Measurements from ENCODE around the gene RECQL5.

RECQL5 gene

DNA sequence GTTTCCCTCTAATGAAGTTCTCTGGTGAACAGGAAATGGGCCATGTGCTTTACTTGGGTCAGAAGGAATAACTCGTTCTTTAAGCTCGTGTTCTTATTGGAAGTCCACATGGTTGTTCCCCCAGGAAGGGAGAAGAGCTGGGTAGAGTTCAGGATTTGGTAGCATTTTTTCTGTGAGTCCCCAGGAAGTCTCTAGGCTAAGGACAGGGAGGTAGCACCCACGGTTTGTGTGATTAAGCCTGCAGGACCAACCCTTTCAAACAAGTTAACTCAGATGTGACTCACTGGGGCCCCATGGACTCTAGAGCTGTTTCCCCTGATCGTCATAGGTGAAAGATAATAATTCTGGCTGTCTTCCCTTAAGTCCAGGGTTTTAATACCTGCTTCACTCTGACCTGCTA is 16.6 kb upstream of the RECQL5 start:
- Histone ChIP-seq H3K4me3 (ENCODE audit: low read length) (no peak overlapping the region), H3K4me1 (ENCODE audit: control insufficient read depth, insufficient read depth, low read length) (no peaks in the 10 kb centered on the region), H3K9ac (ENCODE audit: low read length) (no peak overlapping the region), H3K36me3 (ENCODE audit: control insufficient read depth, insufficient read depth, low read length) (peaks cover 4% of the 10 kb centered on the region), H3K27ac (ENCODE audit: low read depth, low read length) (no peak overlapping the region), H3K27me3 (ENCODE audit: control insufficient read depth, insufficient read depth, low read length) (no peaks in the 10 kb centered on the region)

DNA sequence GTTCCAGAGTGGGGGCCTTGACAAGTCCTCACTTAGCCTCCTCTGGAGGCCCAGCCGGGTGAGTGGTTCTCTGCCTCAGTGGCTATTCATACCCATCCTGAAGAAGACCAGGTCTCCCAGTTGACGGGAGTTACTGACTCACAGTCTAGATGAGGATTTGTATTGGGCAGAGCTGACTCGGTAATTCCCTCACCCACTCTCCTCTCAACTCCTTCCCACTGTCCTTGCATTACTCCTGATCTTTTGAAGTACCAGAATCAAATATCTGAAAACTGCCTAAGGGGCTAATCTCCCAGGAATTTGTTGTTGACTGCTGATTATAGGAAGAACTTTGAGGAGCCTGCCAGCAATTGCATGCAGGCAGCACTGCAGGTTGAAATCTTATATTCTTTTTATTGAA is 14.3 kb upstream of the RECQL5 start:
- Histone ChIP-seq H3K4me3 (ENCODE audit: low read length) (no peak overlapping the region), H3K27me3 (ENCODE audit: control insufficient read depth, insufficient read depth, low read length) (no peaks in the 10 kb centered on the region), H3K4me1 (ENCODE audit: control insufficient read depth, insufficient read depth, low read length) (no peaks in the 10 kb centered on the region), H3K36me3 (ENCODE audit: control insufficient read depth, insufficient read depth, low read length) (peaks cover 4% of the 10 kb centered on the region), H3K27ac (ENCODE audit: low read depth, low read length) (no peak overlapping the region), H3K9ac (ENCODE audit: low read length) (no peak overlapping the region)

DNA sequence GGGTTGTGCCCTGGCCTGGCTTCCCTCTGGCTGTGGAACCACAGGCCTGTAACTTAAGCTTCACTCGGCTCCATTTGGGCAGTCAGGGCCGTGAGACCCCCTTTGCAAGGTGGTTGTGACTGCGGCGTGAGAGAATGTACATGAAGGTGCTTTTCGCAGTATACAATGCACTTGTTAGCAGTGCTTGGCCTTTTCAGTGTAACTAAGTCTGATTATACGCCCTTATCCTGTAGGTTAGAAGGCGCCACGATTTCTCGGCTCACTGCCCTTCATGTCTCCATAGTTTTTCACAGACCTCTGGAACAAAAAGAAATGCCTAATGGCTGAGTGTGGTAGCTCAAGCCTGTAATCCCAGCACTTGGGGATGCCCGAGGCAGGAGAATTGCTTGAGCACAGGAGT is 13.5 kb upstream of the RECQL5 start:
- peaks cover 4% of the 10 kb centered on the region for H3K36me3 ChIP-seq (ENCODE audit: control insufficient read depth, insufficient read depth, low read length)
- H3K27me3 ChIP-seq (ENCODE audit: control insufficient read depth, insufficient read depth, low read length) = no peaks in the 10 kb centered on the region
- H3K27ac ChIP-seq (ENCODE audit: low read depth, low read length) = no peak overlapping the region
- H3K4me3 ChIP-seq (ENCODE audit: low read length) = no peak overlapping the region
- no peak overlapping the region for H3K9ac ChIP-seq (ENCODE audit: low read length)
- H3K4me1 ChIP-seq (ENCODE audit: control insufficient read depth, insufficient read depth, low read length) = no peaks in the 10 kb centered on the region

DNA sequence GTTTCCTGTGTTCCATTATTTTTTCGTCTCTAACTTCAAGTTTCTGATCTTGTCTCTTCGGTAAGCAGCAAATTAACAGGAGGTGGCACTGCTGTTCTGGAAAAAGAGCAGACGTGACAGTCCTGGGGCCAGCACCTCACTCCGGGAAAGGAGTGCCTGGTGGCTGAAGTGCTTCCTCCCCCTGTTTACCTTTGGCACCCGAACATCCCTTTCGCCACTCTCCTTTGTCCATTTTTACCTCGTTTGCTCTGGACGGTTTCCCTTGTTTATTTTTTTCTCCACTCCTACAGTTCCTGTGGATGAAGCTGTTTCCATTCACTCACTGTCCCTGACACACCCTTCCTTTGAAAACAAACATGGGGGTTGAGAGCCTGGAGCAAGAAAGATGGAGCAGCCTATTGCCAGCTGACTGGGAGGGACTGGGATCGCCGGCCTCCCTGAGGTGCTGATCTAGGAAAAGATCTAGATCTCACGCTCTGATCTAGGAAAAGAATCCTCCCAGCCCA is 12.8 kb upstream of the RECQL5 start:
- no peaks in the 10 kb centered on the region for H3K4me1 ChIP-seq (ENCODE audit: control insufficient read depth, insufficient read depth, low read length)

DNA sequence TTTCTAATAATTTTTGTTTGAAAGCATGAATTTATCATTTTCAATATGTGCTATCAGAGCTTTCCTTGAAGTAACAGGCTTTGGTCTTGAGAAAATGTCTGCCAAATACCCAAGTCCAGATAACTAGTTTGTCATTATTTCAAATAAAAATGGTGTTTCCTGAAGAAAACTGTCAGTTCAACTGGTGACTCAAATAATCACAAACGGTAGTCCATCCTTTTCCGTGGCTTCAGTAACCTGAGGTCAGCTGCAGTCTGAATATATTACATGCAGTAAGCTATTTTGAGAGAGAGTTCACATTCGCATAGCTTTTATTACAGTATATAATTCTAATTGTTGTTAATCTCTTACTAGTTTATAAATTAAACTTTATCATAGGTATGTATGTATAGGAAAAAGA is 9.5 kb upstream of the RECQL5 start:
- Histone ChIP-seq H3K9ac (ENCODE audit: low read length) (no peak overlapping the region), H3K4me3 (ENCODE audit: low read length) (no peak overlapping the region), H3K27ac (ENCODE audit: low read depth, low read length) (no peak overlapping the region), H3K36me3 (ENCODE audit: control insufficient read depth, insufficient read depth, low read length) (peaks cover 17% of the 10 kb centered on the region), H3K27me3 (ENCODE audit: control insufficient read depth, insufficient read depth, low read length) (no peaks in the 10 kb centered on the region), H3K4me1 (ENCODE audit: control insufficient read depth, insufficient read depth, low read length) (no peaks in the 10 kb centered on the region)

More for the DNA sequence above, 12.8 kb upstream of the RECQL5 start:
- Histone ChIP-seq H3K27me3 (ENCODE audit: control insufficient read depth, insufficient read depth, low read length) (no peaks in the 10 kb centered on the region), H3K36me3 (ENCODE audit: control insufficient read depth, insufficient read depth, low read length) (peaks cover 4% of the 10 kb centered on the region), H3K9ac (ENCODE audit: low read length) (no peak overlapping the region), H3K27ac (ENCODE audit: low read depth, low read length) (no peak overlapping the region), H3K4me3 (ENCODE audit: low read length) (no peak overlapping the region)

DNA sequence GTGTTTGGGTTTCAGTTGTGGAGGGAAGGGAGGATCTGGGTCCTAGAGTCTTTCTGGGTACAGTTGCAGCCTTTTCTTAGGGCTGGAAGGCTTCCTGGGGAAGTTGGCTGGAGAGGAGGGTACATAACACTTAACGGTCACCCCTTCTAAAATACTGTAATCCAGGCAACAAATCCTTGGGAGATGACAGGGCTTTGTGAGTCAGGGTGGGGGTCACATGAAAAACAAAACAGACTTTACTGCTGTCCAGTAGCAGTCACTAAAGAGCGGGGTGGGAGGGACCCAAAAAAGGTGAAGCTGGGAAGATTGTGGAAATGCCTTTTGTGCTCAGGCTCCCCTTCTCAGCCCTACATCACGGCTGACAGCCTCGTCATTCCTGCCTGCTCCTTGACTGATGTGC is 6.5 kb upstream of the RECQL5 start:
- no peak overlapping the region for H3K9ac ChIP-seq (ENCODE audit: low read length)
- H3K36me3 ChIP-seq (ENCODE audit: control insufficient read depth, insufficient read depth, low read length) = peaks cover 27% of the 10 kb centered on the region
- no peak overlapping the region for H3K27ac ChIP-seq (ENCODE audit: low read depth, low read length)
- H3K27me3 ChIP-seq (ENCODE audit: control insufficient read depth, insufficient read depth, low read length) = no peaks in the 10 kb centered on the region
- no peak overlapping the region for H3K4me3 ChIP-seq (ENCODE audit: low read length)
- no peaks in the 10 kb centered on the region for H3K4me1 ChIP-seq (ENCODE audit: control insufficient read depth, insufficient read depth, low read length)

DNA sequence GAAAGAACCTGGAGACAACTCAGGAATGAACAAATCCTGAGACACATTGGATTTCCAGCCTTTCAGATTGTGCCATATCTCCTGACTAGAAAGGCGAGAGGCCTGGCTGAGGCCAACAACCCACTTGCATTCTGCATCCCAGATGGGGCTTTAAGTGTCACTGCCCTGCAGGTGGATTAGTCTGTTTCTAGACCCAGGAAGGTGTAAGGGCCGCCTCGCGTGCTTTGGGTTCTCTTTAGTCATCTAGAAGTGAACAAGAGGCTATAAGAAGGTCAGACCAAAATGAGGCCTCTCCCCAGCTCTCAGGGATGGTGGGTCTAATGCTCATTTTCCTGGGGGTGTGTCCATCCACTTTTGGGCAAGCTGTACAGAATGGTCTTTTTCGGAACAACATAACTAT is 5.1 kb upstream of the RECQL5 start:
- Histone ChIP-seq H3K27me3 (ENCODE audit: control insufficient read depth, insufficient read depth, low read length) (no peaks in the 10 kb centered on the region), H3K4me1 (ENCODE audit: control insufficient read depth, insufficient read depth, low read length) (peaks cover 10% of the 10 kb centered on the region), H3K27ac (ENCODE audit: low read depth, low read length) (no peak overlapping the region), H3K9ac (ENCODE audit: low read length) (no peak overlapping the region), H3K36me3 (ENCODE audit: control insufficient read depth, insufficient read depth, low read length) (peaks cover 27% of the 10 kb centered on the region), H3K4me3 (ENCODE audit: low read length) (no peak overlapping the region)

DNA sequence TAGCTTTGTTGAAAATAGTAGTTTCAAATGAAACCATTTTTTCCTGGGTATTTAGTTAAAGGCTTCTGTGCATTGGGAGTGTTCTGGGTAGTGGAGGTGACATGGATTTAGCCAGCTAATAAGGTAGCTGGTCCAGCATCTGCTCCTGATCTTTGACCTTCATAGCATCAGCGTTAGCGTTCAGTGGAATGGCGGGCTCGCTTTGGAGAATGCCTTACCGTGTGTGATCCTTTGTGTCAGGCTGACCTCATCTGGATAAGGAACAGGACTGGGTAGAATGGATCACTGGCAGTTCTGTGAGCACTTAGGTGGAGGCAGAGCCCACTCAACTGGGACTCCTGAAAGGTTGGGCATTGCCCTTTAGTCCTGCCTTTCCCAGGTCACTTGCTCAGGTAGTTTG is 3.9 kb upstream of the RECQL5 start:
- Histone ChIP-seq H3K9ac (ENCODE audit: low read length) (no peak overlapping the region), H3K4me1 (ENCODE audit: control insufficient read depth, insufficient read depth, low read length) (peaks cover 15% of the 10 kb centered on the region), H3K36me3 (ENCODE audit: control insufficient read depth, insufficient read depth, low read length) (peaks cover 27% of the 10 kb centered on the region), H3K27ac (ENCODE audit: low read depth, low read length) (no peak overlapping the region), H3K27me3 (ENCODE audit: control insufficient read depth, insufficient read depth, low read length) (no peaks in the 10 kb centered on the region), H3K4me3 (ENCODE audit: low read length) (no peak overlapping the region)

DNA sequence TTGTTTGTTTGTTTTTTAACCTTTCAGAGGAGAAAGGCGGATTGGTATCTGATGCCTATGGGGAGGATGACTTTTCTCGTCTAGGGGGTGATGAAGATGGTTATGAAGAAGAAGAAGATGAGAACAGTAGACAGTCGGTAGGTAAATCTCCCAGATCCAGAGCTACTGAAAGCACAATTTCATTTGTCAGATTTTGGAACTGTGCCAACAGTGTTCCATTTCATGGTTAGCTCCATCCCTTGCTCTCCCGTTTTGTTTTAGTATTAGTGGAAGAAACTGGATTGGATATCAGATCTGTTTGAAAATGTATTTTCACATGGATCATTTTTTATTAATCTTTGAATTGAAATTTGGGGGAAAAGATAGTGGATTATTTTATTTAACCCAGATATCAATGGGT is 1.5 kb upstream of the RECQL5 start:
- Histone ChIP-seq H3K9ac (ENCODE audit: low read length) (no peak overlapping the region), H3K27me3 (ENCODE audit: control insufficient read depth, insufficient read depth, low read length) (no peaks in the 10 kb centered on the region), H3K36me3 (ENCODE audit: control insufficient read depth, insufficient read depth, low read length) (peaks cover 24% of the 10 kb centered on the region), H3K4me3 (ENCODE audit: low read length) (no peak overlapping the region), H3K4me1 (ENCODE audit: control insufficient read depth, insufficient read depth, low read length) (peaks cover 15% of the 10 kb centered on the region), H3K27ac (ENCODE audit: low read depth, low read length) (no peak overlapping the region)

DNA sequence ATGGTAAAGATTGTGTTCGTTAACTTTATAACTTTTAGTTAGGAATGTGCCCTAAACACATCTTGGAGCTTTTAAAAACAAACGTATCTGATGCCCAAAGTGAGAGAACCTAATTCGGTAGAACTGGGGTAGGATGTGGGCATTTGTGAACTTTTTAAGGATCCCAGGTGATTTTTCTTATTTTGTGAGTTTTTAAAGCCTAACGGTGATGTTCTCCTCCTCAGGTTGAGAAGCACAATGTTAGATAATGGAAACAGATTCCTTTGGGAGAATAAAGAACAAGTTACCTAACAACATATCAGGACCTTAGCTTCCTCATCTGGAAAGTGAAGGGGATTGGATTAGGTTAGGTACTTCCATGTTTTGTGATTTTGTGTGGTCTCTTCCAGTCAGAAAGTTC is 871 bp upstream of the RECQL5 start:
- H3K4me1 ChIP-seq (ENCODE audit: control insufficient read depth, insufficient read depth, low read length) = peaks cover 15% of the 10 kb centered on the region
- peaks cover 22% of the 10 kb centered on the region for H3K36me3 ChIP-seq (ENCODE audit: control insufficient read depth, insufficient read depth, low read length)
- H3K9ac ChIP-seq (ENCODE audit: low read length) = peak overlapping the region; percentile 91

DNA sequence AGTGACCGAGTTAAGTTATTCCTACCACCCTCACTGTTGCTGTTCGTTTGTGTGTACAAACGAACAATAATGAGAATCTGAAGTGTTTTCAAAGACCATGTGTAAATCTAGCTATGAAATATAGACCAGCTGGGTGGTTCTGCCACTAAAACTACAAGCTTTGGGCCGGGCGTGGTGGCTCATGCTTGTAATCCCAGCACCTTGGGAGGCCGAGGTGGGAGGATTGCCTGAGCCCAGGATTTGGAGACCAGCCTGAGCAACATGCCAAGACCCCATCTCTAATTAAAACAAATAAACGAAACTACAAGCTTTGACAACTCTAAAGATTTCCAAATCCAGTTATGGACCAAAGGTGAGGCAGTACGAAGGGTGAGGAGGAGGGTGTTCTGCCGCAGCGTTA is 973 bp downstream of the RECQL5 start:
- H3K27ac ChIP-seq (ENCODE audit: low read depth, low read length) = no peak overlapping the region
- H3K27me3 ChIP-seq (ENCODE audit: control insufficient read depth, insufficient read depth, low read length) = no peaks in the 10 kb centered on the region
- H3K9ac ChIP-seq (ENCODE audit: low read length) = no peak overlapping the region
- H3K4me3 ChIP-seq (ENCODE audit: low read length) = peak overlapping the region; percentile 58
- H3K36me3 ChIP-seq (ENCODE audit: control insufficient read depth, insufficient read depth, low read length) = peaks cover 16% of the 10 kb centered on the region
- H3K4me1 ChIP-seq (ENCODE audit: control insufficient read depth, insufficient read depth, low read length) = peaks cover 15% of the 10 kb centered on the region

More for the DNA sequence above, 871 bp upstream of the RECQL5 start:
- H3K4me3 ChIP-seq (ENCODE audit: low read length) = peak overlapping the region; percentile 95
- peak overlapping the region; percentile 87 for H3K27ac ChIP-seq (ENCODE audit: low read depth, low read length)
- H3K27me3 ChIP-seq (ENCODE audit: control insufficient read depth, insufficient read depth, low read length) = no peaks in the 10 kb centered on the region

DNA sequence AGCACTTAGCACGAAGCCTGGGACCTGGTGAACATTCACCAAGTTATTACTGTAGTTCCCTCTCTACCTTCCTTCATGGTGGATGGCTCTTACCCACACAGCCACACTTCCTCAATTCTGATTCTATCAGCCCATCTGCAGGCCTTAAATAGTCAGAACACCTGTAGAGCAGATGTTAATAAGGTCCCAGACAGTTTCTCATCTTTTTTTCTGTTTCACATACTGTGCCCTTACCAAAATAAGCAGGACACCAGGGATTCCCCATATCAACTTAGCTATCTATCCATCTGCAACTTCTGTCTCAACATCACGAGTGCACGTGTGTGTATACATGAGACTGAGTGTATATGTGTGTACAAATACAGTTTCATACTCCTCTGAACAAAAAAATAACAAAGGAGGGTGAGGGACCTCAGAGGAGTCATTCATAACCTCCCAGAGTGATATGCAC is 2.8 kb downstream of the RECQL5 start:
- H3K4me1 ChIP-seq (ENCODE audit: control insufficient read depth, insufficient read depth, low read length) = peaks cover 15% of the 10 kb centered on the region
- H3K27me3 ChIP-seq (ENCODE audit: control insufficient read depth, insufficient read depth, low read length) = no peaks in the 10 kb centered on the region
- no peak overlapping the region for H3K9ac ChIP-seq (ENCODE audit: low read length)
- peaks cover 12% of the 10 kb centered on the region for H3K36me3 ChIP-seq (ENCODE audit: control insufficient read depth, insufficient read depth, low read length)
- H3K4me3 ChIP-seq (ENCODE audit: low read length) = no peak overlapping the region
- H3K27ac ChIP-seq (ENCODE audit: low read depth, low read length) = no peak overlapping the region

DNA sequence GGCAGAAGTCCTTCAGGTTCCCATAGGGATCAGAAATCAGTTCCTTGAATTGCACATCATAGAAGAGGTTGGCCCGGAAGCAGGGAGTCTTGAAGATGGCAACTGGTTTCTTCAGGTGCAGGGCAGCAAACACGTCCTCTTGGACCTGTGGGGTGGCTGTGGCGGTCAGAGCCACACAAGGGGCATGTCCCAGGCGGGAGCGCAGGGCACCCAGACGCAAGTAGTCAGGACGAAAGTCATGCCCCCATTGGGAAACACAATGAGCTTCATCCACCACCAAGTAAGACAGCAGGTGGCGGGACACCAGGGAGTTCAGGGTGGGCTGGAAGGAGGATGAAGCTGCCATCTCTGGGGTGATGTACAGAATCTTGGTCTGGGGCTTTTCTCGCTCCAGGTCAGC is 4.4 kb downstream of the RECQL5 start:
- H3K27ac ChIP-seq (ENCODE audit: low read depth, low read length) = no peak overlapping the region

More for the DNA sequence above, 4.4 kb downstream of the RECQL5 start:
- Histone ChIP-seq H3K4me1 (ENCODE audit: control insufficient read depth, insufficient read depth, low read length) (peaks cover 5% of the 10 kb centered on the region), H3K27me3 (ENCODE audit: control insufficient read depth, insufficient read depth, low read length) (no peaks in the 10 kb centered on the region), H3K4me3 (ENCODE audit: low read length) (no peak overlapping the region), H3K9ac (ENCODE audit: low read length) (no peak overlapping the region), H3K36me3 (ENCODE audit: control insufficient read depth, insufficient read depth, low read length) (peaks cover 12% of the 10 kb centered on the region)

All from rectal smooth muscle tissue (tissue), 1 donor.